Stimulated activated naive CD8-positive, alpha-beta T cell treated with anti-CD3 and anti-CD28 coated beads, Interleukin-15, Interleukin-2, amounts not matched to agents 100 ng/mL and 50 ng/mL, for 24 hours (primary cell): Measurements from ENCODE around the gene MRPL58.

ENCODE experiments used
- H3K27ac Mint-ChIP-seq: one replicate; pipeline ENCODE4 v1.8.0; 2021; ENCODE audit warnings: mild to moderate bottlenecking, mixed read lengths
- H3K27me3 Mint-ChIP-seq: one replicate; pipeline ENCODE4 v1.8.0; 2021; ENCODE audit warnings: mixed read lengths
- H3K36me3 Mint-ChIP-seq: one replicate; pipeline ENCODE4 v1.8.0; 2021; ENCODE audit warnings: low read depth, mixed read lengths
- H3K4me1 Mint-ChIP-seq: one replicate; pipeline ENCODE4 v1.8.0; 2021; ENCODE audit warnings: low read depth, mixed read lengths
- H3K4me3 Mint-ChIP-seq: one replicate; pipeline ENCODE4 v1.8.0; 2021; ENCODE audit warnings: mild to moderate bottlenecking, mixed read lengths
- H3K9me3 Mint-ChIP-seq: one replicate; pipeline ENCODE4 v1.8.0; 2021; ENCODE audit warnings: mixed read lengths

The MRPL58 gene

DNA sequence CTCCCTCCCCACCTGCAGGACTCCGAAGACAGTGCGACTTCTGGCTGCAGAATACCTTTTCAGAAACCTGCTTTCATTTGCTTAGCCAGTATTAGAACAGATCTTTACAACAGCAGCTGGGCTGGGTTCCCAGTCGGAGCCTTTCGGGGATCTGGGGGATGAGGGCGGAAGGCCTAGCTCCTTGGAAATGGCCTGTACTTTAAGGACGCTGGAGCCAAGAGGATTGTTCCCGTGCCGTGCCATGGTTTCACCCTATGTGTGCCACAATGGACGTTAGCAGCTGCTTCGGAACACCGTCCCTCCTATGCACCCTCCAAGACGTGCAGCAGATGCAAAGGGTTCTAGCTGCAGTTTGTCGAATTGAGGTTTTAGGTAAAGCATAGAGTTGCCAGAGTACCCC is 50.7 kb downstream of the MRPL58 start:
- Mint-ChIP-seq H3K27me3 (no peaks in the 10 kb centered on the region), H3K9me3 (no peaks in the 10 kb centered on the region), H3K4me1 (peaks cover 42% of the 10 kb centered on the region), H3K27ac (no peak overlapping the region), H3K4me3 (no peak overlapping the region), H3K36me3 (peaks cover 37% of the 10 kb centered on the region)

DNA sequence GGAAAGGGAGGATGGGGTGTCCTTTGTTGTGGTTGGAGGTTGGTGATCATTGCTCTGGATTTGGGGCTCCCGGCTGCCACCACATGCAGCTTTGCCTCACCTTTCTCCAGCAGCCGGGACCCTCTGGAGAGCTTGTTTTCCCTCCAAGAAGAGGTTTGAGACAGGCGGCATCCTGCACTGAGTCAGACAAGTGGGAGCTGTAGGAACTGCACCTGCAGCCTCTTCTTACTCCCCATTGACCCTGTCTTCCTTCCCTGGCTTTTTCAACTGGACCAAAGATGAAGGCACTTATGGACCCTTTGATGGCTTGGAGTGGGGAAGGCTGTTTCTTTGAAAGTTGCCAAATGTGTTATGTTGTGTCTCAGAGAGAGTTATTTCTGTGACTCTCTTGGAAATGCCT is 51.2 kb downstream of the MRPL58 start:
- H3K4me1 Mint-ChIP-seq: peaks cover 42% of the 10 kb centered on the region
- no peak overlapping the region for H3K27ac Mint-ChIP-seq
- peaks cover 37% of the 10 kb centered on the region for H3K36me3 Mint-ChIP-seq
- no peaks in the 10 kb centered on the region for H3K27me3 Mint-ChIP-seq
- no peak overlapping the region for H3K4me3 Mint-ChIP-seq
- H3K9me3 Mint-ChIP-seq: no peaks in the 10 kb centered on the region

DNA sequence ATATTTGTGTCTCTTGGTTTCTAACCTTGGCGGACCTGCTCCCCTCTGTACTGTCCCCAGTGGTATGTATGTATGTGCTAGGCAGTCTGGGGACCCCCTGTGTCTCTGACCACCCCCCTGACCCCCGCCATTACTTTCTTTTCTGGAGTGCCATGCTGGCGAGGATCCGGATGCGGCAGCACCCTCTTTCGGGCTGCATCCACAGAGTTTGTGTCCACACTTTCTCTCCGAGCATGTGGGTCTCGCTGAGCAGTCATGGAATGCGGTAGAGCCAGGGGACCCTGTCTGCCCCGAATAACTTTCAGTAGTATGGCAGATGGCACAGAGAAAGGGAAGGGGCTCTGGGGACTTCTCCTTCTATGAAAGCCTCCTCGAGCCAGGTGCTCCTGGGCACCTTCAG is 51.6 kb downstream of the MRPL58 start:
- peaks cover 37% of the 10 kb centered on the region for H3K36me3 Mint-ChIP-seq
- no peaks in the 10 kb centered on the region for H3K27me3 Mint-ChIP-seq
- H3K4me3 Mint-ChIP-seq: no peak overlapping the region
- H3K9me3 Mint-ChIP-seq: no peaks in the 10 kb centered on the region
- H3K27ac Mint-ChIP-seq: no peak overlapping the region
- peaks cover 46% of the 10 kb centered on the region for H3K4me1 Mint-ChIP-seq

DNA sequence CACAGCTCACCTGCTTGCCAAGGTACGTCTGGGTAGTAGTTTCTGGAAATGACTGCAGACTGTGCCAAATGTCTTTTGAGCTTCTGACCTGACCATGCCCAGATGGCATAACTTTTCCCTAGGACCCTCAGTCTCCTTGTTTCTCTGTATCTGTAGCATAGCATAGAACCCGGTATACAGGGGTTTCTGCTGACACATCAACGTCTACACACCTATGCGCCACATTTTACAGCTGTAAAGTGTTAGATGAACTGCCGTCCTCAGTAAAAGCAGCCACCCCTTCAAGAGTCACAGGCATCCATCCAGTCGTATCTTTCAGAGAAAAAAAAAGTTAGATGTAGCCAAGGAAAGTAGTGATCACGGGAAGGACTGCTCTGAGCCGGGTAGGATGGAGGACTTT is 52.0 kb downstream of the MRPL58 start:
- peaks cover 35% of the 10 kb centered on the region for H3K36me3 Mint-ChIP-seq

DNA sequence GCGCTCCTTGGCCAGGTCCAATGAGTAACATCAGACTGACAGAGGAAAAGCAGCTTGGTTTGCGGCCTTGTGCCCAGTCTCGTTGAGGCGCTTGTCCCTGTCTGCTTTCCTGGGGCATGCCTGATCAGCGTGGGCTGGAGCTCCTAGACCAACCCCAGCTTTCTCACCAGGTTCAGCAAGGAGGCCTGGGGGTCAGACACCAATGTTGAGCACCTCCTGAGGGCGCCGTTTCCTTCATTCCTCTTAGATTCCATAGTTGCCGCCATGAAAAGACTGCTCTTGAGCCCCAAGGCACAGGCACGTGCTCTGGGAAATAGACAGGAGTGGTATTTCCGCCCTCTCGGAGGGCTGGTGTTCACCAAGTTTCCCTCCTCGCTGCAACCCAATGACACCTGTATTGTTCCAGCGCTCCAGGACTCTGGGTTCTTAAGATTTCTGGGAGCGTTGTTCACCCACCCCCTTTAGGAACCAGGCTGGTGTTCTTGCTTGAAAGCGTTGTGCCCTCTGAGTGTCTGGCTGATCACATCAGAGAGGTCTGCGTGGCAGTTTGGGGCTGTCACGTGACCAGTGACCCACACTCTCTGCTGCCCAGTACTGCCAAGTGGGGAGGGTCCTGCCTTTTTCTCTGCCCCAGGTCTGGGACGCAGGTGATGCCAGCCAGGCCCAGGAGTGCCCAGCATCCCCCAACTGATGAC is 52.5 kb downstream of the MRPL58 start:
- Mint-ChIP-seq H3K27ac (peak overlapping the region; percentile 79), H3K27me3 (no peaks in the 10 kb centered on the region), H3K36me3 (peaks cover 30% of the 10 kb centered on the region), H3K4me3 (peak overlapping the region; percentile 47), H3K9me3 (no peaks in the 10 kb centered on the region), H3K4me1 (peaks cover 40% of the 10 kb centered on the region)

More for the DNA sequence above, 52.0 kb downstream of the MRPL58 start:
- Mint-ChIP-seq H3K4me3 (no peak overlapping the region), H3K9me3 (no peaks in the 10 kb centered on the region), H3K4me1 (peaks cover 45% of the 10 kb centered on the region), H3K27me3 (no peaks in the 10 kb centered on the region), H3K27ac (peak overlapping the region; percentile 68)

DNA sequence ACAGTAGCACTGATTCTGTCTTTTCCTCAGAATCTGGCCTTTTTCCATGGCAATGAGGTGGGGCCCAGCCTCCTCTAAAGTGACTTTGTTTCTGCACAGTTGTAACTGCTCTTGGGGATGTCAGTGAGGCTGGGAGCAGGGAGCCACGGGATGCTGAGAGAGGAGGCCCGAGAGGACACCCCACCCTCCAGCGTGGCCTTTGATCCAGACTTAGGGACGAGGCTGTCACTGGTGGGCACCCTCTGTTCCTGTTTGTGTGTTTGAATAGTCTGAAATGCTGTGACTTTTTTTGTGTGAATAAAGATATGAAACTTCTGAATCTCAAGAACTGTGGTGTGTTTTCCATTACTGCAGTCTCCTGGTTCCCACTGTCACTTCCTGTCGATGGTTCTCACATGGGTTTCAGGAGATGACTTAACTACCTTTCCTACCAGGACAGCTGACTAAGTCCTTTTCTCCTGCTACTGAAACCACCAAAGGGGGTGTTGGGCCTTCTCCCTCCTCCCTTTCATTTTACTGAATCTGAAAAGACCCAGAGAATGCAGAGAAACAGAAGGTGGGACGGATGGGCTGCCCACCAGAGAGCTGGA is 53.2 kb downstream of the MRPL58 start:
- no peaks in the 10 kb centered on the region for H3K27me3 Mint-ChIP-seq
- H3K27ac Mint-ChIP-seq: peak overlapping the region; percentile 79
- H3K4me3 Mint-ChIP-seq: peak overlapping the region; percentile 47

DNA sequence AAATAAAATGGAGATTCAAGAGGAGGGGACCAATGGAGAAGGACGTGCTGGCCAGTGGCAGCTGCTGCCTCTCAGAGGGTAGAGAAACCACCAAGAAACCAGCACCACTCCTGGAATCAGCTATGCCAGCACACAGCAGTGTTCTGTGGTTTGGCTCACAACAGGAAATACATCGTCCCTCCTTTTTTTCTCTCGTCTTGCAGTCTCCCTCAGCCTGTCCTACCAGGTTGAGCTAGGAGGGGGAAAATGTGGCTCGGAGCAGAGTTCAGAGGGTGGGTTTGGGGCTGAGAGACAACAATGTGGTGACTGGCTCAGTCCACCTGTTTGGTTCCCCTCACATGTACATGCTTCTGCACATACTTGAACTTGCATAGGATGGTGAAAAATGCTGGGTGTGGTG is 55.4 kb downstream of the MRPL58 start:
- no peaks in the 10 kb centered on the region for H3K9me3 Mint-ChIP-seq
- no peaks in the 10 kb centered on the region for H3K27me3 Mint-ChIP-seq
- peak overlapping the region; percentile 23 for H3K27ac Mint-ChIP-seq
- no peak overlapping the region for H3K4me3 Mint-ChIP-seq
- H3K36me3 Mint-ChIP-seq: peaks cover 17% of the 10 kb centered on the region
- H3K4me1 Mint-ChIP-seq: peaks cover 40% of the 10 kb centered on the region

More for the DNA sequence above, 53.2 kb downstream of the MRPL58 start:
- Mint-ChIP-seq H3K36me3 (peaks cover 27% of the 10 kb centered on the region), H3K4me1 (peaks cover 40% of the 10 kb centered on the region), H3K9me3 (no peaks in the 10 kb centered on the region)

DNA sequence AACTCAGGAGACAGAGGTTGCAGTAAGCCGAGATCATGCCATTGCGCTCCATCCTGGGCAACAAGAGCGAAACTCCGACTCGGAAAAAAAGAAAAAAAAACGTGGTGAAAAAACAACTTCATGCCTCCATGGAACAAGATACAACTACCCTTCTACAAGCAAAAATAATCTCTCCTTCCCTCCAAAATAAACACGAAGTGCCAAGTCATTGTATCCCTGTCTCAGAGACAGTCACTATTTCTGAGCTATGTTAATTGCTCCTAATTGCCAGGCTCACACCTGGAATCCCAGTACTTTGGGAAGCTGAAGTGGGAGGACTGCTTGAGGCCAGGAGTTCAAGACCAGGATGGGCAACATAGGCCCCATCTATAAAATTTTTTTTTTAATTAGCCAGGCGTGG is 56.3 kb downstream of the MRPL58 start:
- Mint-ChIP-seq H3K36me3 (peaks cover 13% of the 10 kb centered on the region), H3K9me3 (no peaks in the 10 kb centered on the region), H3K4me3 (no peak overlapping the region), H3K27me3 (no peaks in the 10 kb centered on the region), H3K4me1 (peaks cover 40% of the 10 kb centered on the region), H3K27ac (peak overlapping the region; percentile 17)

DNA sequence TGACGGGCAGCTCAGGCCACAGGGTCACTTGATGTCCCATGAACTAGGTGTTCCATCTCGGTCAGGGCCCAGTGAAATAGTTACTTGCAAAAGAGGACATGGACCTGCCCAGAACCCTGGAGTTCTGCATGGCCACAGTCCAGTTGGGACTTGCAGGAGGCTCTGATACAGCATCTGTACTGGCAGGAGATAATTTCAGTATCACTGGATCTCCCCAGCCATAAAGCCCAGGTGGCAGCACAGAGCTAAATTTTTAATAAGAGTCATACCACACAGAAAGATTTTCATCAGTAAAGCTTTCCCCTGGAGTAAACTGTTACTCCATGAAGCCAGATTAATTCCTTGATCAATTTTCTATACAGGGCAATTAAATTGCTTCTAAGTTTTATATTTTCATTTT is 57.3 kb downstream of the MRPL58 start:
- Mint-ChIP-seq H3K4me1 (peaks cover 37% of the 10 kb centered on the region), H3K4me3 (no peak overlapping the region), H3K27ac (no peak overlapping the region), H3K9me3 (no peaks in the 10 kb centered on the region), H3K36me3 (peaks cover 3% of the 10 kb centered on the region), H3K27me3 (no peaks in the 10 kb centered on the region)
